Aorta (tissue), 5 donors: ENCODE results near the gene CALN1. TPM values are rescaled to one million over a fixed set of nuclear protein-coding genes. Genes with fewer than 3 reads are reported as not detected.

Experiments used
- ATAC-seq: fragments of 200-7000 bp; cut with Tn5 transposase; one replicate; pipeline ENCODE4 v1.9.1; 2022; ENCODE audit warnings: moderate library complexity; ENCODE audit not compliant: low FRiP score
- DNase-seq, 2 donors: peaks; one replicate each; pipeline ENCODE4 v3.0.0-alpha.2; 2020
- H3K27ac ChIP-seq, 2 donors: one replicate each; pipeline ENCODE4 v1.5.1; 2013; ENCODE audit warnings: low read length in 2 of 2, mild to moderate bottlenecking in 2 of 2, moderate library complexity in 2 of 2, control low read depth in 1 of 2, inconsistent platforms in 1 of 2, low read depth in 1 of 2
- H3K27me3 ChIP-seq, 2 donors: one replicate each; pipeline ENCODE4 v1.6.1; 2013; ENCODE audit warnings: control low read depth in 1 of 2, low read length in 1 of 2, mild to moderate bottlenecking in 1 of 2, moderate library complexity in 1 of 2; ENCODE audit not compliant: insufficient read depth in 2 of 2, control insufficient read depth in 1 of 2
- H3K36me3 ChIP-seq, 2 donors: one replicate each; pipeline ENCODE4 v1.6.1; 2013; ENCODE audit warnings: control low read depth in 1 of 2, low read length in 1 of 2, mild to moderate bottlenecking in 1 of 2; ENCODE audit not compliant: insufficient read depth in 2 of 2, control insufficient read depth in 1 of 2
- H3K4me1 ChIP-seq, 2 donors: one replicate each; pipeline ENCODE4 v1.6.1; 2013; ENCODE audit warnings: low read length in 2 of 2, control low read depth in 1 of 2, mild to moderate bottlenecking in 1 of 2, moderate library complexity in 1 of 2; ENCODE audit not compliant: insufficient read depth in 2 of 2, control insufficient read depth in 1 of 2
- H3K4me3 ChIP-seq, 2 donors: one replicate each; pipeline ENCODE4 v1.5.1; 2013; ENCODE audit warnings: low read length in 2 of 2, control low read depth in 1 of 2, mild to moderate bottlenecking in 1 of 2
- H3K9me3 ChIP-seq: one replicate; pipeline ENCODE4 v1.6.1; 2013; ENCODE audit warnings: mild to moderate bottlenecking, low read length; ENCODE audit not compliant: control insufficient read depth
- WGBS, 2 donors: extraction: QIAGEN DNeasy Blood & Tissue Kit; methylation state at CpG; one replicate each; pipeline ENCODE4 v1.1.7; 2013; 5-methylcytosine and 5-hydroxymethylcytosine counted together
- intact Hi-C, 2 donors: fragments of 100-400 bp; cut with DNase I; formaldehyde crosslinking; loops; one replicate each; pipeline versions ENCODE4 v1.14.2 to v1.15.0; 2022
- polyA plus RNA-seq, 2 donors: library from polyadenylated mRNA; stranded (reverse); fragments of 200-250 nt; gene quantifications; one replicate each; pipeline ENCODE4 v1.2.3, GENCODE V29; 2013
- total RNA-seq, 2 donors: library from RNA; stranded (reverse); fragmentation: NEBNext Ultra II Directional; extraction: Animal tissue kit (Norgen Biotek cat#: 25700); gene quantifications; one replicate each; pipeline ENCODE4 v1.2.1, GENCODE V29; 2021
- donor health status: healthy with polysubstance abuse.
- donor health status: Bipolar disorder and iron deficiency.
- donor health status: DM: no; HTN: no; CAD: no.
- donor health status: DM: no; HTN: no; CAD: no.
- donor health status: DM: yes; HTN: yes; CAD: no.

The CALN1 gene
- total and polyA plus RNA-seq, 4 donors: 0.33 TPM; not detected in 3

DNA sequence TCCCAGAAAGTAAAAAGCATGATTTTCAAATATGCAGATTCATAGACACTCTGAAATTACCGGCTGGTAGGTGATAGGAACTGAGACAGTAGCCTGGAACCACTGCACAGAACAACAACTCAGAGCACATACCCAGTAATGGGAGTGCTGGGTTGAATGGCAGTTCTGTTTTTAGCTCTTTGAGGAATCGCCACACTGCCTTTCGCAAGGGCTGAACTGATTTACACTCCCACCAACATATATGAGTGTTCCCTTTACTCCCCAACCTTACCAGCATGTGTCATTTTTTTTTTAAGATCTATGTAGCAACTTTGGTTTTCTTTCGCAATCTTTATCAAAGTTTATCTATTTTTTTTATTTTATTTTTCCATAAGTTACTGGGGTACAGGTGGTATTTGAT is 358.8 kb downstream of the CALN1 start:
- intact Hi-C loops: no loop called here
- Histone ChIP-seq H3K4me1 (no peaks in the 10 kb centered on the region), H3K9me3 (no peaks in the 10 kb centered on the region), H3K36me3 (no peaks in the 10 kb centered on the region), H3K27ac (no peak overlapping the region), H3K4me3 (no peak overlapping the region), H3K27me3 (no peaks in the 10 kb centered on the region)
- 82 to 85% methylated on average over 4 of the region's 4 CpGs for WGBS, 2 donors
- ATAC-seq: no peak
- no peak for DNase-seq

DNA sequence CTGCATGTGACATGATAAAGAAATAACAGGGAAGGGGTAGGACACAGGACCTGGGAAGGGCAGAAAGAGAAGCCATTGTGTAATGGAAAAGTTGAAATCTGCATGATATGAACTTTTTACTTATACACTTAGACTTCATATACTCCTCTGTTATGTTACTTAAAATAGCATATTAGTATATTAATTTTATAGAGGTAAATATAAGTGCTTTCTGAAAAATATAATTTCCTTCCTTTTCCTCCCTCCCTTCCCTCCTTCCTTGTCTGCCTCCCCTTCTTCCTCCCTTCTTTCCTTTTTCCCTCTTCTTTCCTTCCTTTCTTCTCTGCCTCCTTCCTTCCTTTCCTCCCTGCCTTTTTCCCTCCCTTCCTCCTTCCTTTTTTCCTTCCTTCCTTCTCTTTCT is 363.7 kb downstream of the CALN1 start:
- no peak for DNase-seq
- intact Hi-C loops: no loop called here
- no peak for ATAC-seq

DNA sequence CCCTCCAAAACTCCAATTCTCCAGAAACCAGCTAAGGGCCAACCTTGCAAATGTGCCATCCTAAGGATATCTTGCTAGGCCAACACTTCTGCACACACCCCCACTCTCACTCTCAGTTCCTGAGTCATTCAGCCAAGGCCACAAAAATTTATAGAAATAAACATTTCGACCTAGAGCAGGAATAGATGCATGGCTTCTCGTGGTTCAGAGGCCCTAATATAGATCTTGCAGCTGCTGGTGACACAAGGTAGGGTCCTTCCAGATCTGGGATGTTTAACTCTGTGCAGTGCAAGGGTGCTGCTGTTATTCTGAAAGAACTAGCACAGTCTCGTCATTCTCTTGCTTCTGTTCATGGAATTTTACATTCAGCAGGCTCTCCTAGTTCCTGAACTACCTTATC is 369.3 kb downstream of the CALN1 start:
- no peak overlapping the region for H3K27ac ChIP-seq
- no peak for ATAC-seq
- no peak overlapping the region for H3K4me3 ChIP-seq
- DNase-seq: no peak
- no peaks in the 10 kb centered on the region for H3K27me3 ChIP-seq
- intact Hi-C loops: no loop called here
- peaks cover 1% of the 10 kb centered on the region for H3K9me3 ChIP-seq
- 21 to 36% methylated on average over 3 of the region's 3 CpGs for WGBS, 2 donors
- no peaks in the 10 kb centered on the region for H3K4me1 ChIP-seq
- no peaks in the 10 kb centered on the region for H3K36me3 ChIP-seq

More for the DNA sequence above, 363.7 kb downstream of the CALN1 start:
- Histone ChIP-seq H3K27me3 (no peaks in the 10 kb centered on the region), H3K4me3 (no peak overlapping the region), H3K36me3 (no peaks in the 10 kb centered on the region), H3K9me3 (no peaks in the 10 kb centered on the region), H3K4me1 (no peaks in the 10 kb centered on the region), H3K27ac (no peak overlapping the region)

DNA sequence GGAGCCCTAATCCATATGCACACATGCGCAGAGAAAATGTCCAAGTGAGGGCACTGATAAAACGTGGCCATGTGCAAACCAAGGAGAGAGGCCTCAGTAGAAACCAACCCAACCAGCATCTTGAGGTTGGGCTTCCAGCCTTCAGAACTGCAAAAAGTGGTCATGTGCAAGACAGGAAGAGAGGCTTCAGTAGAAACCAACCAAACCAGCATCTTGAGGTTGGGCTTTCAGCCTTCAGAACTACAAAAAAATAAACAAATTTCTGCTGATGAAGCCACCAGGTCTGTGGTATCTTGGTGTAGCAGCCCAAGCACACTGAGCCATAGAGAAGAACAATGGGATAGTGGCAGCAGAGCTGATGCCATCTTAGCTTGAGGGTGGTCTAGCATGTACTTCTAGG is 371.5 kb downstream of the CALN1 start:
- H3K36me3 ChIP-seq: no peaks in the 10 kb centered on the region
- WGBS, 2 donors: 81 to 84% methylated on average over 2 of the region's 2 CpGs
- intact Hi-C loops: no loop called here
- no peaks in the 10 kb centered on the region for H3K4me1 ChIP-seq
- no peak overlapping the region for H3K27ac ChIP-seq
- H3K9me3 ChIP-seq: peaks cover 1% of the 10 kb centered on the region
- no peaks in the 10 kb centered on the region for H3K27me3 ChIP-seq
- no peak for DNase-seq
- ATAC-seq: no peak
- H3K4me3 ChIP-seq: no peak overlapping the region

DNA sequence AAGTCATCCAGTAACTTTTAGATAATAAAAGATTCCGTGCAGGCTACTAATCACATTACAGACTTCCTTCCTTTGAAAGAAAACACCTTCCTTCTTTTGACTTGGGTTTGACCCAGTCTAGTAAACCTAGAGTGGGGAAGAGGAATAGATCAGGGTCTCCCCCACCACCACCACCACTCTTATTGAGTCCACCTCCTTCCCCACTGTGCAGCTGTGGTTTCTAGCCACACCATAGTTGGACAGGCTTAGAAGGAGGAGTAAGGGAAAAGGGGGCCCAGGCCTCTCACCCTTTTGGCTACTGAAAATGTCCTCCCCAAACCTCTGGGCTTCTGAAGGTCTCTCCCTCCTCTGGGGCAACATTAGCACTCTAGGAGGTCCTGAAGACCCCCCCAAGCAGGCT is 372.7 kb downstream of the CALN1 start:
- Histone ChIP-seq H3K4me1 (no peaks in the 10 kb centered on the region), H3K27me3 (no peaks in the 10 kb centered on the region), H3K9me3 (peaks cover 1% of the 10 kb centered on the region), H3K27ac (no peak overlapping the region), H3K36me3 (no peaks in the 10 kb centered on the region), H3K4me3 (no peak overlapping the region)
- ATAC-seq (no peak), DNase-seq (no peak)
- intact Hi-C loops: no loop called here
- WGBS, 2 donors: 60 to 73% methylated on average over 1 of the region's 1 CpG

DNA sequence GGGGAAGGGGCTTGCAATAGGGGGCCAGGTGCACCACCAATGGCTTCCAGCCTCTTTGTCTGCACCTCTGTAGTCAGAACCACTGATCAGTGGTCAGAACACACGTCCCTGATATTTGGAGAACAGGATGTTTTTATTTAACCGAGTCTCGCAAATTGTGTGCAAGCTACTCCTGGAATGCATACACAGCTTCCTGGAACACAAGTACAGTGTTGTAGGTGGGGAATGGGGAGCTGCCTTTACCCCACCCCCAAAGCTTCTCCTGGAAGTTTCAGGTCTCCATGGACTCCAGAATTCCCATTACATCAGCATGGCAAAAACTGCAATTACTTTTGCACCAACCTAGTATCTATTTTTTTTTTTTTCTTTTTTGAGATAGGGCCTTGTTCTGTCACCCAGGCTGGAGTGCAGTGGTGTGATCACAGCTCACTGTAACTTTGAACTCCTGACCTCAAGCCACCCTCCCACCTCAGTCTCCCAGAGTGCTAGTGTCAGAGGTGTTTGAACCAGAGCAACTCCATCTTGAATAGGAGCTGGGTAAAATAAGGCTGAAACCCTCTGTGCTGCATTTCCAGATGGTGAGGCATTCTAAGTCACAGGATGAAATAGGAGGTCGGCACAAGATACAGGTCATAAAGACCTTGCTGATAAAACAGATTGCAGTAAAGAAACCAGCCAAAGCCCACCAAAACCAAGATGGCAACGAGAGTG is 374.0 kb downstream of the CALN1 start:
- H3K9me3 ChIP-seq: peaks cover 1% of the 10 kb centered on the region
- 66 to 67% methylated on average over 5 of the region's 5 CpGs for WGBS, 2 donors
- H3K27ac ChIP-seq: no peak overlapping the region
- H3K4me1 ChIP-seq: no peaks in the 10 kb centered on the region
- no peaks in the 10 kb centered on the region for H3K36me3 ChIP-seq
- intact Hi-C loops: no loop called here
- H3K27me3 ChIP-seq: no peaks in the 10 kb centered on the region
- DNase-seq (no peak), ATAC-seq (no peak)
- H3K4me3 ChIP-seq: no peak overlapping the region

DNA sequence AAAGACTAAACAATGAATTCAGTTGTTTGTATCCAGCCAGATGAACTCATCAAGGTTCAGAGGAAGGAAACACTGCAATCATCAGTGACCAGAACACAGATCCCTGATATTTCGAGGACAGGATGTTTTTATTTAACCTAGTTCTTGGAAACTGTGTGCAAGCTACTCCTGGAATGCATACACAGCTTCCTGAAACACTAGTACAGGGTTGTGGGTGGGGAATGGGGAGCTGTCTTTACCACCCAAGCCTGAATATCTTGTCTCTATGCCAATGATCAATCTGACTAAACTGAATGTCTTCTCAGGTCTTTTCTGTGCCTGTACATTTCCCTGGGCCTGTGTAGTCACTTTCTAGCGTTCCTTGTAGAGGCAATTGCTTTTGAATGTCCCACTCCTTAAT is 374.6 kb downstream of the CALN1 start:
- ATAC-seq: no peak

DNA sequence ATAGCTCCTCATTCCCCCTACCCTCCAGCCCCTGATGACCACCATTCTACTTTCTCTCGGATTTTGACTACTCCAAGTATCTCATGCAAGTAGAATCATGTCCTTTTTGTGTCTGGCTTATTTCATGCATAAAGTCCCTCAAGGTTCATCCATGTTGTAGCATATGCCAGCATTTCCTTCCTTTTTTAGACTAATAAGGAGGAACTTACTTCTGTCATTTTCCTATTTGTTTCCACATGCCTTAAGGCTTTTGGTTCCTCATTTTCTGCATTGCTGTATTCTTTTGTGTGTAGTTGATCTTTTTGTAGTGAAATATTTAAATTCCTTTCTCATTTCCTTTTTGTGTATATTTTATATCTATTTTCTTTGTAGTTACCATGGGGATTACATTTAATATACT is 376.9 kb downstream of the CALN1 start:
- intact Hi-C loops: no loop called here
- Histone ChIP-seq H3K9me3 (no peaks in the 10 kb centered on the region), H3K36me3 (no peaks in the 10 kb centered on the region), H3K27ac (no peak overlapping the region), H3K27me3 (no peaks in the 10 kb centered on the region), H3K4me3 (no peak overlapping the region), H3K4me1 (no peaks in the 10 kb centered on the region)
- ATAC-seq (no peak), DNase-seq (no peak)
- 76 to 84% methylated on average over 1 of the region's 1 CpG for WGBS, 2 donors

More for the DNA sequence above, 374.6 kb downstream of the CALN1 start:
- Histone ChIP-seq H3K27ac (no peak overlapping the region), H3K4me1 (no peaks in the 10 kb centered on the region), H3K27me3 (no peaks in the 10 kb centered on the region), H3K36me3 (no peaks in the 10 kb centered on the region), H3K9me3 (peaks cover 1% of the 10 kb centered on the region), H3K4me3 (no peak overlapping the region)
- intact Hi-C loops: no loop called here
- WGBS, 2 donors: 49 to 63% methylated on average over 2 of the region's 2 CpGs
- DNase-seq: no peak

DNA sequence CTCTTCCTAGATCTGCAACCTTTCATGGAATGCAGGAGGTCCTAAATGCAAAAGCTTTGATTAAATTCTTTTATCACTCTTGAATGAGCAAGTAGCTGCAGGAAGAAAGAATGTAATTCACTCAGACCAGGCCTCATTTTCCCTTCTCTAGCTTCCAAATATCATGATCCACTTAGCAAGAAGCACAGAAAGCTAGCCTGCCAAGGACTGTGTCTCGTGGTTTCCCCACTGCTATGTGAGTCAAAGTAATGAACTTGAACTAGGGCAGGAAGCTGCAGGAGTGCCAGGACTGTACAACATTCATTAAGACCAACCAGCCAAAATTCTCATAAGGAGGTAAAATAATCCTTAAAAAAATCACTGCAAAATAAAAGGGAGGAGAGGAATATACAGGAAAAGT is 379.2 kb downstream of the CALN1 start:
- Histone ChIP-seq H3K9me3 (no peaks in the 10 kb centered on the region), H3K4me3 (no peak overlapping the region), H3K27me3 (no peaks in the 10 kb centered on the region), H3K36me3 (no peaks in the 10 kb centered on the region), H3K4me1 (no peaks in the 10 kb centered on the region), H3K27ac (no peak overlapping the region)
- intact Hi-C loops: no loop called here
- ATAC-seq (no peak), DNase-seq (no peak)
- 16 to 24% methylated on average over 1 of the region's 1 CpG for WGBS, 2 donors
